ENCODE results near the gene SLC26A11. TPM values are rescaled to one million over a fixed set of nuclear protein-coding genes. Genes with fewer than 3 reads are reported as not detected.

SLC26A11 gene
- total RNA-seq, 3 donors from 2014 or later (not counting 1 experiment from before 2014, with no cell fraction given) = 33.9 to 37.6 (median 35.8) TPM

- no peaks in the 10 kb centered on the region for H3K36me3 ChIP-seq (ENCODE audit: control insufficient read depth, insufficient read depth, low read length)
- Mint-ChIP-seq H3K4me1 (peaks cover 28 to 36% of the 10 kb centered on the region in 2 donors), H3K36me3 (no peaks in the 10 kb centered on the region), H3K9me3 (no peaks in the 10 kb centered on the region), H3K27ac (peak overlapping the region; percentile 89 to 96), H3K27me3 (ENCODE audit: low read depth in 2 of 2) (no peaks in the 10 kb centered on the region), H3K4me3 (peak overlapping the region; percentile 95)
- TF ChIP-seq, protein P1, sequence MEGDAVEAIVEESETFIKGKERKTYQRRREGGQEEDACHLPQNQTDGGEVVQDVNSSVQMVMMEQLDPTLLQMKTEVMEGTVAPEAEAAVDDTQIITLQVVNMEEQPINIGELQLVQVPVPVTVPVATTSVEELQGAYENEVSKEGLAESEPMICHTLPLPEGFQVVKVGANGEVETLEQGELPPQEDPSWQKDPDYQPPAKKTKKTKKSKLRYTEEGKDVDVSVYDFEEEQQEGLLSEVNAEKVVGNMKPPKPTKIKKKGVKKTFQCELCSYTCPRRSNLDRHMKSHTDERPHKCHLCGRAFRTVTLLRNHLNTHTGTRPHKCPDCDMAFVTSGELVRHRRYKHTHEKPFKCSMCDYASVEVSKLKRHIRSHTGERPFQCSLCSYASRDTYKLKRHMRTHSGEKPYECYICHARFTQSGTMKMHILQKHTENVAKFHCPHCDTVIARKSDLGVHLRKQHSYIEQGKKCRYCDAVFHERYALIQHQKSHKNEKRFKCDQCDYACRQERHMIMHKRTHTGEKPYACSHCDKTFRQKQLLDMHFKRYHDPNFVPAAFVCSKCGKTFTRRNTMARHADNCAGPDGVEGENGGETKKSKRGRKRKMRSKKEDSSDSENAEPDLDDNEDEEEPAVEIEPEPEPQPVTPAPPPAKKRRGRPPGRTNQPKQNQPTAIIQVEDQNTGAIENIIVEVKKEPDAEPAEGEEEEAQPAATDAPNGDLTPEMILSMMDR (IDR thresholded peaks at IDR 0.05) = no peak
- peak overlapping the region; percentile 83 for H3K27ac ChIP-seq (ENCODE audit: low read length)
- WGBS (ENCODE audit: insufficient coverage) = 2% methylated on average over 55 of the region's 63 CpGs
- peak; percentile 72 to 84 (median 76) for ATAC-seq
- peak; percentile 79 to 93 for DNase-seq
- intact Hi-C loops (cut with micrococcal nuclease) = no loop called here
- H3K4me1 ChIP-seq (ENCODE audit: control insufficient read depth, insufficient read depth, low read length) = peaks cover 50% of the 10 kb centered on the region
- H3K27me3 ChIP-seq (ENCODE audit: control insufficient read depth, insufficient read depth, low read length) = no peaks in the 10 kb centered on the region
- H3K4me3 ChIP-seq (ENCODE audit: low read length) = peak overlapping the region; percentile 37
- no peaks in the 10 kb centered on the region for H3K9me3 ChIP-seq (ENCODE audit: control insufficient read depth, insufficient read depth, low read length)
Observed at GRCh38 chr17:80260069-80260535, 39.9 kb downstream of the SLC26A11 start.

DNA sequence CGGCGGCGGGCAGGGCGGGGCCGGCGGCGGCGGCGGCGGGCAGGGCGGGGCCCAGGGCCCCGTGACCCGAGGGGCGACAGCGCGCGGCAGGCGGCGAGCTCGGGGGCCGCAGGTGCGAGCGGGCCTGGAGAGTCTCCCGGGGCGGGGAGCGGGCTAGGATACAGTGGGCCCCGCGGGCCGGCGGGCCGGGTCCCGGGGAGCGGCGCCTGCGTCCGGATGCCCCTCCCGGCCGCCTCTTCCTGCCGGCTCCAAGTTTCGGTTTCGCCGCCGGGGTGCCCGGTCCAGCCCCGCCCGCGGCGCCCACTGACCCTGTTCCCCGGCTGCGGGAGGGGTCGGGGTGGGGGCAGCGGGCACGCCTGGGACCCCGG, 40.5 kb downstream of the SLC26A11 start, which contains the start of gene RNF213:
Gene RNF213 (plus strand): TSS at position 62 of the 368 bp plus-strand sequence. CDS start 2,830 bp downstream, outside the sequence.
- intact Hi-C loops (cut with micrococcal nuclease) = no loop called here
- 0% methylated on average over 48 of the region's 54 CpGs for WGBS (ENCODE audit: insufficient coverage)
- Mint-ChIP-seq H3K4me3 (peak within 1 kb of the TSS; percentile 95), H3K27ac (peak within 1 kb of the TSS; percentile 94 to 96), H3K36me3 (no peaks in the 10 kb centered on the region), H3K27me3 (ENCODE audit: low read depth in 2 of 2) (no peaks in the 10 kb centered on the region), H3K4me1 (peaks cover 35 to 40% of the 10 kb centered on the region in 2 donors), H3K9me3 (no peaks in the 10 kb centered on the region)
- ATAC-seq = peak; percentile 35 to 43 (median 40)
- TF ChIP-seq, protein P1 (IDR thresholded peaks at IDR 0.05) = no peak
- no peaks in the 10 kb centered on the region for H3K36me3 ChIP-seq (ENCODE audit: control insufficient read depth, insufficient read depth, low read length)
- no peaks in the 10 kb centered on the region for H3K9me3 ChIP-seq (ENCODE audit: control insufficient read depth, insufficient read depth, low read length)
- peaks cover 52% of the 10 kb centered on the region for H3K4me1 ChIP-seq (ENCODE audit: control insufficient read depth, insufficient read depth, low read length)
- peak; percentile 75 to 77 for DNase-seq
- no peaks in the 10 kb centered on the region for H3K27me3 ChIP-seq (ENCODE audit: control insufficient read depth, insufficient read depth, low read length)
- H3K27ac ChIP-seq (ENCODE audit: low read length) = peak within 1 kb of the TSS; percentile 91
- H3K4me3 ChIP-seq (ENCODE audit: low read length) = peak within 1 kb of the TSS; percentile 86

GRCh38 chr17:80261159-80261894, 41.1 kb downstream of the SLC26A11 start:
- Mint-ChIP-seq H3K9me3 (no peaks in the 10 kb centered on the region), H3K36me3 (no peaks in the 10 kb centered on the region), H3K4me3 (peak overlapping the region; percentile 92), H3K4me1 (peaks cover 38 to 43% of the 10 kb centered on the region in 2 donors), H3K27me3 (ENCODE audit: low read depth in 2 of 2) (no peaks in the 10 kb centered on the region), H3K27ac (peak overlapping the region; percentile 87 to 94)
- Histone ChIP-seq H3K27ac (ENCODE audit: low read length) (peak overlapping the region; percentile 91), H3K9me3 (ENCODE audit: control insufficient read depth, insufficient read depth, low read length) (no peaks in the 10 kb centered on the region), H3K4me3 (ENCODE audit: low read length) (peak overlapping the region; percentile 86), H3K27me3 (ENCODE audit: control insufficient read depth, insufficient read depth, low read length) (no peaks in the 10 kb centered on the region), H3K4me1 (ENCODE audit: control insufficient read depth, insufficient read depth, low read length) (peaks cover 58% of the 10 kb centered on the region), H3K36me3 (ENCODE audit: control insufficient read depth, insufficient read depth, low read length) (peaks cover 2% of the 10 kb centered on the region)
- TF ChIP-seq, protein P1 (IDR thresholded peaks at IDR 0.05) = no peak
- DNase-seq = peak; percentile 42 to 89
- intact Hi-C loops (cut with micrococcal nuclease) = no loop called here
- peak; percentile 2 to 33 (median 4) for ATAC-seq
- 2% methylated on average over 45 of the region's 45 CpGs for WGBS (ENCODE audit: insufficient coverage)
